SKM-1 treated with dmso at 0.1 percent for 144 hours (cell line): ENCODE measurements around the gene ATXN1.
"Not testable (repeated sequence)": the region's sequence is repeated elsewhere in the genome, so short reads cannot be mapped to it uniquely, and the experiment has no call there.

Experiments used
- DNase-seq: peaks from one replicate; lab custom pipeline; 2025; ENCODE audit not compliant: unreplicated experiment; lab: John Stamatoyannopoulos, UW

Gene ATXN1

GRCh38 chr6:16406538-16406937 is 354.7 kb downstream of the ATXN1 start:
- peak; percentile 86 for DNase-seq

DNA sequence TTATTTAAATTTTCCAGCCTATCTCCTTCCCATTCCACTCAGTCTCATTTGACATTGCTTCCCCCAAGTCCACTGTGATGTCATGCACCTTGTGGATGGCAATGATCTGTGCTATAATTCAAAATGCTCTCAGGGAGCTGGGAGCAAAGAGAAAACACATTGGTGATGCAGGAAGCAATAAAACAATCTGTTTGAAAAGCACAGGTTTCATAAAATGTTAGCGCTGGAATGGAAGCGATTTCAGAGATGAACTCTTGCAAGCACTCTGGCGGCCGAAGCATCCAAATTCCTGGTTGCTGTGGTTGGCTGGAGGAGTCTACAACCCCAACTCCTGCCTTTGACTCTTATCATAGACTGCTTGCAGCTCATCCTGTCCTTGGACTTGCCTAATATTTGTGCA is 355.9 kb downstream of the ATXN1 start:
- DNase-seq, result no peak

GRCh38 chr6:16404456-16404855 is 356.8 kb downstream of the ATXN1 start:
- no peak for DNase-seq

DNA sequence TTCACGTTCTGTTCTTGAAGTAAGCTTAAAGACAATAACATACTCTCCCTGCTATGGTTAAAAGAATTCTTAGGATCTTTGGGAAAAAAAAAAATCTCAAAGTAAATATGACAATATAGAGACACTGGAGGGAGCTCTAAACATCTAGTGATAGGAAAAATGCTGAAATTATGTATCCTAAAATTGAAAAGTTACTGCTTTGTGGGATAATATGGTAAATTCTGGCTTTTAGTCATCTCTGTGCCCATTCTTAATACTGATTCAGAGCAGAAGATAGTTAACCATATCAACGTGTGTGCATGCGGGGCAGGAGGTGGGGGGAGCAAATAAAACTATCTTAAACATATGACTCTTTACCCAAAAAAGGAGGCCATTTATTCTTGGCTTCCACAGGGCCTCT is 357.4 kb downstream of the ATXN1 start:
- DNase-seq, result no peak

- DNase-seq, result no peak
Observed at GRCh38 chr6:16402581-16402900, 358.7 kb downstream of the ATXN1 start.

DNA sequence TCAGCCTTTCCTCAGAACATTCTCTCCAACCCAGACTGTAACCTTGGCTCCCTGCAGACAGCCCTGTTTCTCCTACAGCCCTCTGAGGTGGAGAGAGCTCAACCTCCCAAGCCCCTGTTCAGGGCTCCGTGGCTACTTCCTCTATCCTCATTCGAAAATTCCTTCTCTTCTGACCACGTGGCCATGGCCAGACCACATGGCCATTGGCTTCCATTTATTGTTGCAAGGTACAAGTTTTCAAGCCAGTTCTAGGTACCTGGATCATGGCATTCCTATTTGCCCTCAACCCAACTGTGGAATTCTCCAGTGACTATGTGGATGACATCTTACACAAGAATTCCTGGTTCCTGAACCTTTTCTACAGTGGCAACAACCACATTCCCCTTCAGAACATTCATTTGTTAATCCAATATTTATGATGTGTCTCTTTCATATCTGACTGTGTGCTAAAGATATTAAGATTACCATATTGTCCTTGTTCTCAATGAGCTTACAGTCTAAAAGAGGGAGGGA is 361.0 kb downstream of the ATXN1 start:
- DNase-seq, result no peak

GRCh38 chr6:16399695-16400094 is 361.6 kb downstream of the ATXN1 start:
- no peak for DNase-seq

- no peak for DNase-seq
Observed at GRCh38 chr6:16399158-16399557, 362.1 kb downstream of the ATXN1 start.

DNA sequence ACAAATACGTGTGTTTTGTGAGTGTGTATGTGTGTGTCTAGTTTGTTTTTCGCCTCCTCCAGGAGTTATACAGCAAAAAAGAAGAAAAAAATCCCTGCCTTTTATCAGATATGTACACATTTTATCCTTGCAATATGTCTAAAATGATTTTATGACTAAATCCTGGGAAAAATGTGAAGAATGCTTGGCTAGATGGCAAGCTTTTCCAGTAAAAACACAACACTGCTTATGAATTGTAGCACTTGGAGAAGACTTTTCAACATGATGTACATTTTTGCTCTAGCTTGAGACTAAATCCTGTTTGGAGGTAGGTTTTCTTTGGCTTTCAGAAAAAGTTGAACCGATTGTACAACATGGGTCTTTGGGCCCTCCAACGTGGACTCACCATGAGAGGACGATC is 362.7 kb downstream of the ATXN1 start:
- no peak for DNase-seq

DNA sequence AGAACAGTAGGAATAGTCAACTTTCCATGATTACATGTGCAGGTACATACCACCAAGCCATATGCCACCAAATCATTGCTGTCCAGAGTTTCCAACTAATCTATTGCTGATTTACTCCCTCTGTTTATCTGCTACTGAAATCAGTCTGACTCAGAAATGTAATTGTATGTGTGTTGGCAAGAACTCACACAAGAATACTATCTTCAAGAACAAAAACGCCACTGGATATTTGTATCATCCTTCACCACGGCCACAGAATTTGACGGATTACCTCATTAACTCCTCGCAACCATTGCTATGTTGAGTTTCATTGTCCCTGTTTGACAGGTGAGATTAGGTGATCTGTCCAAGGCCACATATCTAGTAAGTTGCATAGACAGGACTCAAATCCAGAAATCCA is 363.6 kb downstream of the ATXN1 start:
- DNase-seq, result no peak

DNA sequence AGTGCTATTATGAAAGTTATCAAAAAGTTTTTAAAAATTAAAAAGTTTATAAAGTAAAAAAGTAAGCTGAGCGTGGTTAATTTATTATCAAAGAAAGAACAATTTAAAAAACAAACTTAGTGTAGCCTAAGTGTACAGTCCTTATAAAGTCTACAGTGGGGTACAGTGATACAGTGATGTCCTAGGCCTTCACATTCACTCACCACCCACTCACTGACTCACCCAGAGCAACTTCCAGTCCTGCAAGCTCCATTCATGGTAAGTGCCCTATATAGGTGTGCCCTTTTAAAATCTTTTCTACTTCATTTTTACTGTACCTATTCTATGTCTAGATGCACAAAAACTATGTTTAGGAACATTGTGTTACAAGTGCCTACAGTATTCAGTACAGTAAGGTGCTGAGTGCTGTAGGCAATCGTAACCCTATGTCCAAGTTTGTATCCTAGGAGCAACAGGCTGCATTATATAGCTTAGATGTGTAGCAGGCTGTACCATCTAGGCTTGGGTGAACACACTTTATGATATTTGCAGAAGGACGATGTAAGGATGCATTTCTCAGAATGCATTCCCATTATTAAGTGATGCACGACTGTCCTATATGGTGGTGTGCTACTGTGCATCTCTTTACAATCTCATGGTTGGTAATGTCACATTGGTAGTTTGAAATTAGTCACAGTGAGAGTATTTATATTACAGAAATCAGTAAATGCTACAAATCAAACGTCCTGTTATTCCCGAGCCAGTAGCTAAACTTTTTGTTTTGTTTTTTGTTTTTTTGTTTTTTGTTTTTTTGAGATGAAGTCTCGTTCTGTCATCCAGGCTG is 364.6 kb downstream of the ATXN1 start:
- DNase-seq, result no peak

DNA sequence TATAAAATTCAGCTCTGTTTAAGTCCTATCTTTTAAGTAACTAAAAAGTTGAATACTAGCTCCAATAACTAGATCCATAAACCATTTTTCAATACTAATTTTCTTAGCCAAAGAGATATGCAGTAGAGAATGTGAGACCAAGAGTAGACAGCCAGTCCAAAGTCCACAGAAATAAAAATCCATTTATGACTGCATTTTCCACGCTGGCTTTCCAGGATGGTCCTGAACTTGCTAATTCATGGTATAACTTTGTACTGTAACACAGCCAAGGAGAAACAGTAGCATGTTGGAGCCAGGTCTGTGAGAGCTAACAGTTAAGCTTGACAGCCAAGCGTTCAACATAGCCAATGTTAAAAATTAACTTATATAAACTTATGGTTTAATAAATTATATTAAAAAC is 366.6 kb downstream of the ATXN1 start:
- DNase-seq, result no peak

GRCh38 chr6:16393326-16393725 is 367.9 kb downstream of the ATXN1 start:
- DNase-seq, result no peak

DNA sequence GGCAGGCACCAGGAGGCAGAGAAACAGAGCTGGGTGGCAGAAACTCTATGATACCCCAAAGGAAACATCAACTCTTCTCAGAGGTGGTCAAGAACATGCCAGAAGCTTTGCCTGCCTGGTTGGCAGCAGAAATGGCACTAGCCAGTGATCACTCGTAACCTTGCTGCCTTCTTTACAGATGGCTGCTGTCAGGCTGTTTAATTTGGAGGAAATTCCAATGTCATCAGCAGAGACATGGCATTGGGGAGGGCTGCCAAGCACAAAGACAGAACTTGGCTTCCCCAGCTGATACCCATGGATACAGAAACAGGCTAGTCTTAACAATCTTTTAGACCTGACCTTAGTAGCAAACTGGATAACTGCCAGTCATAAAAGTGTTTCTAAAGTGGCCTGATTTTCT is 369.2 kb downstream of the ATXN1 start:
- no peak for DNase-seq

DNA sequence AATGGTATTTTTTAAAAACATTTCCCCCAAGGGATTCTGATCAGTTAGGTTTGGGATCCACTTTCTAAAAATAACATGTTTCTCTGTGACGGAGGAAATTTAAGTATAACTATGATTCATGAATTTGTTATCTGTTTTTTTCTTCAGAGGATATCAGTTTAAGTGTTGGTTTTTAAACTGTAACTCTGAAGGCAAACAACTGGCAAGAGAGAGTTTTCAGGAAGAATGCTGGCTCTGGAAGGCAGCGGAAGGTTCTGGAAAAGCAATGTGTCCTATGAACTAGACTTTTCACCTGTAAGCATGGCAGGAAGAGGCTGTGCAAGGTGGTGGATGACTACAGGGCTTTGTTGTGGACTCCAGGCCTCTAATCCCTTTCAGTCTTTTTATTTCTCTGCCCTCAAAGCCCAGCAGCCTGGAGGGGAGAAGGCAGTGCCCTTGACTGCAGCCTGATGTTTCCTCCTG is 369.8 kb downstream of the ATXN1 start:
- no peak for DNase-seq

DNA sequence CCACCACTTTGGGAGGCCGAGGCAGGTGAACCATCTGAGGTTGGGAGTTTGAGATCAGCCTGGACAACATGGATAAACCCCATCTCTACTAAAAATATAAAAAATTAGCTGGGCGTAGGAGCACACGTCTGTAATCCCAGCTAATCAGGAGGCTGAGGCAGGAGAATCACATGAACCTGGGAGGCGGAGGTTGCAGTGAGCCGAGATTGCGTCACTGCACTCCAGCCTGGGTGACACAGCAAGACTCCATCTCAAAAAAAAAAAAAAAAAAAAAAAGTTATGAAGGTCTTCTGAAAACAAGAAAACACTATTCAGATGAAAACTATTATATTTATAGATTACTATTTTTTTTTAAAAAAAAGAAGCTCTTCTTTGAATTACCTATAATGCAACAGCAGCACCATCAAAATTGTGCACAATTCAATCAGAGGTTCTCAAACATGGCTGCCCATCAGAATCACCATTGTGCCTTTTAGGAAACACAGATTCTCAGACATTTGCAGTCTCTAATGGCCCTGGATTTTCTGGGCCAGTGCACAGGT is 370.3 kb downstream of the ATXN1 start:
- not testable (repeated sequence) for DNase-seq

- DNase-seq, result no peak
Observed at GRCh38 chr6:16389642-16390041, 371.6 kb downstream of the ATXN1 start.

GRCh38 chr6:16388488-16388887 is 372.8 kb downstream of the ATXN1 start:
- DNase-seq, result no peak

DNA sequence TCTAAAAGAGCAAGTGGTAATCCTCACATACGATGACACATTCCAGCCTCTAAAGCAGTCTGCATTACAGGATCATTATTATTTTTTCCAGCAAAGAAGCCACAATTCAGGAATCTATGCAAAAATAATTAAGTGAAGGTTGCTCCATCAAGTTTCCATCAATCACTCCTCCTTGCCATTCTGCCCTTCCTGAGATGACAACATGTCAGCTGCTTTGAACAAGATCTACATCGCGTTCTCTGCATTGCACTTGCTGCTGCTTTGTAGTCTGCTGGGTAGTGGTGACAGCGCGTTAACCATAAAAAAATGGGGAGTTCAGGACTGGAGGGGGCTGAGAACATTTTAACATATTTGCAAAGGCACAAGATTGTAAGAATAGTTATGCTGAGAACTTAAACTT is 375.2 kb downstream of the ATXN1 start:
- no peak for DNase-seq

- DNase-seq, result no peak
Observed at GRCh38 chr6:16383607-16384206, 377.6 kb downstream of the ATXN1 start.

DNA sequence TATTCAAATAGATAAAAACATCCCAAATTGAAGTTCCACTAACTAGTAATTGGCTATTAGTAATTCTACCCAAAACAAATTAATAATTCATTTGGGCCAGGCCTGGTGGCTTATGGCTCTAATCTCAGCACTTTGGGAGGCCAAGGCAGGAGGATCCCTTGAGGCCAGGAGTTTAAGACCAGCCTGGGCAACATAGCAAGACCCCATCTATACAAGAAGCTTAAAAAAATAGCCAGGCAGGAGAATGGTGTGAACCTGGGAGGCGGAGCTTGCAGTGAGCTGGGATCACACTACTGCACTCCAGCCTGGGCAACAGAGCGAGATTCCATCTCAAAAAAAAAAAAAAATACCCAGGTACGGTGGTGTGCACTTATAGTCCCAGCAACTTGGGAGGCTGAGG is 379.3 kb downstream of the ATXN1 start:
- not testable (repeated sequence) for DNase-seq

DNA sequence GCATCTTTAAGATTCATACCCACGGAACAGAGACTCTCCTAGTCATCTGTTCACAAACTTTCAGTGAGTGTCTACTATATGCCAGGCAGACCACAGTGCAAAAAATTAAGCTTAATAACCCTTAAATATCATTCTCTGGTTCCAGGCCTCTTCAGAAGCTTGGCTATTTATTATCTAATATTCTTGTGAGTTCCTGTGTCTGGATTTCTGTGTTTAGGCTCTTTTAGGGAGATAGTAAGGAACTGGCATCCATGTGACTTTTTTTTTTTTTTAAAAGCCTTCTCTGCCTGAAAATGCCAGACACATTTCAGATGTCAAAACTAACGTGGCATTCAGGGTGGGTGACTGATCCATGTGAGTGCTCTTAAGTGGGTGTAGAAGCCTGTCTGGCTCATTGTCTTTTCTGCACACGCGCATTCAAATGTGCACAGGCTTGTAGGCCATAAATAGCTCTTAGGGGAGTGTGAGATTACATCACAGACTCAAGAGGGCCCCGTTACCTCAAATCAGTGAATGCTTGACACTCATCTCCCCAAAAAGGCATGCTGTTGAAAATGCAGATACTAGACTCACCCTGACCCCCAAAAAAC is 380.9 kb downstream of the ATXN1 start:
- no peak for DNase-seq
